ENCODE data around the gene NEMP1. TPM values are rescaled to one million over a fixed set of nuclear protein-coding genes. Genes with fewer than 3 reads are reported as not detected.

NEMP1 gene
- total RNA-seq, 1 experiment from 2014 or later: 63.2 TPM

Other genes starting within 250 kb of the NEMP1 start
- not detected in 2 replicates for gene SDR9C7, start 144.4 kb downstream of the NEMP1 start, total RNA-seq (2022)
- gene RDH16, start 121.2 kb downstream of the NEMP1 start, total RNA-seq (2022): 0.24 and 0.28 TPM in 2 replicates
- 10.8 and 11.0 TPM in 2 replicates for gene ZBTB39, start 72.2 kb downstream of the NEMP1 start, total RNA-seq (2022)
- not detected in 2 replicates for gene TAC3, start 62.3 kb downstream of the NEMP1 start, total RNA-seq (2022)
- 0.31 and 1.5 TPM in 2 replicates for gene MYO1A, start 28.7 kb downstream of the NEMP1 start, total RNA-seq (2022)
- 21.3 and 25.6 TPM in 2 replicates for gene NAB2, start 10.3 kb upstream of the NEMP1 start, total RNA-seq (2022)
- 213 and 243 TPM in 2 replicates for gene STAT6, start 32.6 kb upstream of the NEMP1 start, total RNA-seq (2022)
- gene LRP1, start 49.7 kb upstream of the NEMP1 start, total RNA-seq (2022): 12.4 and 16.6 TPM in 2 replicates
- gene LRP1-AS, start 68.8 kb upstream of the NEMP1 start, total RNA-seq (2022): not detected in 2 replicates
- 2.0 and 4.1 TPM in 2 replicates for gene NXPH4, start 138.0 kb upstream of the NEMP1 start, total RNA-seq (2022)
- 203 and 243 TPM in 2 replicates for gene SHMT2, start 150.9 kb upstream of the NEMP1 start, total RNA-seq (2022)
- gene STAC3, start 172.4 kb upstream of the NEMP1 start, total RNA-seq (2022): 5.0 and 7.0 TPM in 2 replicates